ENCODE data around the gene CLSTN2.

The CLSTN2 gene

DNA sequence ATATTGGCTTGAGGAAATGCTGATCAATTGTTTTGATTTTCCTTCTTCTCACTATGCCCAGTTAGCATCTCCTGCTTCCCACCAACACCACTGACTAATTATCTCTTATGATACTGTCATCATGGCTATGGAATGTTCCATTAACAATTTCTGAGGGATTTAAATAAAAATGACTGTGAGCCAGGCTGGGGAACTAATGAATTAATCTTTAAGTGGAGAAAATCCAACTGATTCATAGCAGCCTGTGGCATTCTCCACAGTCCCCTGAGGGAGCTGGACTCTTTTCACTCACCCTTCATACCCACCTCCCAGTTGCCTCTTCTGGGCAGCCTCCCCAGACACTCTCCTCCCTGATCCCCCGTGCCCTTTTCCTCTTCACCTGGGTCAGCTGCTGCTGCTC is 353.6 kb downstream of the CLSTN2 start:
- no peak for DNase-seq (ENCODE audit: low read depth)

DNA sequence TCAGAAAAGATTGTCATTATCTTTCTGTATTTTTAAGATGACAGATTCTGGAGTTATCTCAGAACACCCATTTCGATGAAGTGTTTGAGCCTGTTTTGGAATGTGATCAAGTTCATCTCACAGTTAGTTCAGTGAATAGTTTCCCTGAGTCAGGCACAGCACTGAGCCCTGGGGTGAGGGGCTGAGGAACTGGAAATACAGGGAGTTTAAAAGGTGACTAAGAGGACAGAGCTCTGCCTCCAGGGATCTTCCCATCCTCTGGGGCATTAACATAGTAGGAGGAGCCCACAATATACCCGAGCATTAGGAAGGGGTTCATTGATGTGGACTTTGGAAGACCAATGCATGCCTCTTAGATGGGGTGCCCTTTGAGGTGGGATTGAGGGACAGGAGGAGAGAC is 355.1 kb downstream of the CLSTN2 start:
- DNase-seq (ENCODE audit: low read depth), result no peak

DNA sequence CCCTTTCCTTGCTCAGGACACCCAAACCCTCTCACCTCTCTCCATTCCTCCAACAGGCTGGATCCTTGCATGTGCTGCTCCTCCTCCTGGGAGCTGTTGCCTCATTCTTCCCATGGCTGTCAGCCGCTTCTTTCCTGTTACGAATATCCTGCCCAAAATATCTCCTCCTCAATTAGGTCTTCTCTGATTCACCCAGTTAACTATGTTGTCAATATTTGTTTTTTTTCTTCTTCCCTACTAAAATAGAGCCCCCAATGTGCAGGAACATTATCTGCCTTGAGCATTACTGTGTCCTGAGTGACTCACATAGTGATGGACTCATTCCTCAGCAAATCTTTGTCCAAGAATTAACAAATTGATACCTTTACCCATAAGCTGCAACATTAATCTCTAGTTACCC is 357.2 kb downstream of the CLSTN2 start:
- DNase-seq (ENCODE audit: low read depth), result no peak

DNA sequence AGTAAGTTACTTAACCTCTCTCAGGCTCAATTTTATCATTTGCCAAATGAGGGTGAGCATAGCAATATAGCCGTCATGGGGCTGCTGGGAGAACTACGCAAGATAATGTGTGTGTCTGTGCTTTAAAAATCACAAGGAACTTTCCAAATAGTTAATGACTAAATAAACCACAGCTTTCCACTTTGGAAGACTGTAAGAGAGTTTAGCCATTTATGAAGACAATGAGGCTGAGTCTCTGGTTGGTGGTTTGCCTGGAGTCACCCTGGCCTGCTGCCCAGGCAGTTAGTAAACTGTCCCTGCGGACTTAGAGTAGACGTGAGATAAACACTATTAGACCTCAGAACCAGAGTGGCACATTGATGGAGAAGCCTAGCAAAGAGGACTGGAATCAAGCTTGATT is 357.7 kb downstream of the CLSTN2 start:
- DNase-seq (ENCODE audit: low read depth), result no peak

DNA sequence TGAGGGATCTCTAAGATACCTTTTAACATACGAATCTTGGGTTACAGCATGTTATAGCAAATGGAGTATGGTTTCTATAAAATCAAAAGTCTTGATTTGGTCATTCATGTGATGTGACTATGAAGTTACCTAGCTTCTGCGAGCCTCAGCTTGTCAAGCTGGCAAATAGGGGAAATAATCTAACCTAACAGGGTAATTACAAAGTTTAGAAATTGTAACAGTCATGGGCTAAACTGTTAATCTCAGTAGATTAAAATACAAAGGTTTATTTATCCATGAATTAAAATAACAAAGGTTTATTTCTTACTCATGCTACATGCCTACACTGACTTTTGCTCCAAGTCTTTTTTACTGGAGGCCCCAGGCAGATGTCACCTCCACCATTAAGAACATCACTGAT is 359.1 kb downstream of the CLSTN2 start:
- DNase-seq (ENCODE audit: low read depth), result no peak

DNA sequence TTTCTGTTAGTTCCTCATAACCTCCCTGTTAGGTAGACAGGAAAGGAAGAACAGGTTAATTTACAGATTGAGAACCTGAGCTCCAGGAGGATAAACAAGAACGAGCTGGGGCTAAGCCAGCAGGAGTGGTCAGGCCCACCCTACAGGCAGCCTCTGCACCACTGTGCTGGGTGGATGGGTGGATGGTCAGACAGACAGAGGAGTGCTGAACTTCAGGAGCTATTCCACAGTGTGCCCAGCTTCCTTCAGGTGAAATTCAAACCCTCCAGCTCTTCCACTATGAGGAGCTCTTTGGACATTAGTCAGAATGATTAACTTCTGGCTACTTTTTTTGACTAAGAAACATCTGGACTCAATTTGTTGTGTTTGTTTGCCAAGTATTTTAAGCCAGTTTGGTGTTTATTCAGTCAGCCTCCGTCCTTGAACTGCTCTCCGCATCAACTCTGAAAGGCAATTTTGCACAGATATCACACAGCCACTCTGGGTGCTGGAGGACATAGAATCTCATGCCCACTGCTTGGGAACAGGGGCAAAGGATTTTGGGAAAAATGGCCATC is 361.9 kb downstream of the CLSTN2 start:
- no peak for DNase-seq (ENCODE audit: low read depth)

DNA sequence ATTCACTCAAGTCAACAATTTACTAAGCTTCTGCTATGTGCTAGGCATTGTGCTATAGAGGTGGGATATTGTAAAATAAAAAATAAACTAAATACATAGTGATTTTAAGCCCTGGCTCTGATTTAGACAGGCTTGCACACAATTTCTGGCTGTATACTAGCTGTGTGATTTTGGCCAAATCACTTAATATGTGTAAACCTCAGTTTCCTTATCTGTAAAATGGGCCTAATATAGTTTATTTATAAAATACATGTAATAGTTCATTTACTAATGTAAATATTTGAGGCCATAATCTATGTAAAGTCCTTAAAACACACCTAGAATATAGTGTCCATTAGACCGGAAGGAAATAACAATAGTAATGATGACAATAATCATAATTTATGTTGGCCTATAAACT is 363.1 kb downstream of the CLSTN2 start:
- no peak for DNase-seq (ENCODE audit: low read depth)

DNA sequence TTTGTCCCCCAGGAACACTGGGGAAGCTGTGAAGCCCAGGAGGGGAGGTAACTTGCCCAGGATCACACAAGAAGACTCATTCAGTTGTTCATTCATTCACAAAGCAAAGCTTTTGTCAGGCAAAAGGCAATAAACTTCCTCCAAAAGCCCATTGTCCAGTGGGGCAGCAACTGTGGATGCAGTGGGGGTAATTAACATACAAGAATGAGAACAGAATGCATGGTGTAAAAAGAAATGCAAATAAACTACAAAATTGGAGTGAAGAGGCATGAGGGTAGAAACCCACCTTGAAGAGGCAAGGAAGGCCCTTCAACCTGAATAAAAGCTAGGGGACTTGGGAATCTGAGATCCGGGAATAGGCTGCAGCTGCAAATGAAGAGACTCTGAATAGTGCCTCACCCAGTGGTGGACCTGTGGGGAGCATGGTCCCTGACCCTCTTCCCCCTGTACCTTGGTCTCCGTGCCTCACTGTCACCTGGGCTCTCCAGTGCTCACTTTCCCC is 363.6 kb downstream of the CLSTN2 start:
- DNase-seq (ENCODE audit: low read depth), result no peak

DNA sequence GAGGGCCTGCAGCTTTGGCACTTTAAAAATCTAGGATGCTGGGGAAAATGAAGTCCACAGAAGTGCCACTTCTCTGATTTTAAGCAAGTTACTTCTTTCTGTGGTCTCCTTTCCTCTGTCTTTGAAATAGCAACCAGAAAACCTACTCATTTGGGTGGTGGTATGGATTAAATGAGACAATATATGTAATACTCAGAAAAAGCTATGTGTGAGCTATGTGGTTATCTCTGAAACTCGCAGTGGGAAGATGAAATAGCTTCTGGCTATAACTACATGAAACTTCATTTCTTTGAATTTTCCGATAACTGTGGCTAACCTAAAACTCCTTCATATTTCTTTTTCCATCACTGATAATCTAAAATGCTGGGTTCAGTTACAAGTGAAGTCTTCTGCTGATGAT is 368.9 kb downstream of the CLSTN2 start:
- no peak for DNase-seq (ENCODE audit: low read depth)

DNA sequence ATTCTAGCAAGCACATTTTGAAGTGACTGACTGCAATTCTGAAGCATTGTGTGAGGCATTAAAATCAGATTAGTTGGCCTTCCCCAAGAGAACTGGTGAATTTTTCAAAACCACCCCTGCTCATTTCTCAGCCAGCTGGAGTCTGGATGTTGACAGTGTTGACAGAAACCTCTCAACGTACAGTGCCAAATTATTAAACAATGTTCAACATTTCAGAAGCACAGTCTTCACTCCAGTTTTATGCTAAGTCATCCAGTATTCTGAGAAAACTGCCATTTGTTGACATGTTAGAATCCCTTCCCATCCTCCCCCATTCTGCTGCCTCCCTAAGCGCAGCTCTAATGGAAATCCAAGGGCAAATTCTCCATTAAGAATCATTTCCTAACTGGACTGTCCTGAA is 373.6 kb downstream of the CLSTN2 start:
- no peak for DNase-seq (ENCODE audit: low read depth)

DNA sequence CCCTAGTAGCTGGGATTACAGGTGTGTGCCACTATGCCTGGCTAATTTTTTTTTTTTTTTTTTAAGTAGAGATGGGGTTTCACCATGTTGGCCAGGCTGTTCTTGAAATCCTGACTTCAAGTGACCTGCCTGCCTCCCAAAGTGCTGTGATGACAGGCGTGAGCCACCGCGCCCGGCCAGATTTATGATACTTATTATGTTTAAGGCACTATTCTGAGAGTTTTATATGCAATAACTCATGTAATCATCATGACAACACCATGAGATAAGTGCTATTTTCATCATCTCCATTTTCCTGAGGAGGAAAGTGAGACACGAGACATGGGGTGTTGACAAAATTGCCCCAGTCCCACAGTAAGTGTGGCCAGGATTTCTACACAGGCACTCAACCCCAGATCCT is 376.4 kb downstream of the CLSTN2 start:
- no peak for DNase-seq (ENCODE audit: low read depth)

DNA sequence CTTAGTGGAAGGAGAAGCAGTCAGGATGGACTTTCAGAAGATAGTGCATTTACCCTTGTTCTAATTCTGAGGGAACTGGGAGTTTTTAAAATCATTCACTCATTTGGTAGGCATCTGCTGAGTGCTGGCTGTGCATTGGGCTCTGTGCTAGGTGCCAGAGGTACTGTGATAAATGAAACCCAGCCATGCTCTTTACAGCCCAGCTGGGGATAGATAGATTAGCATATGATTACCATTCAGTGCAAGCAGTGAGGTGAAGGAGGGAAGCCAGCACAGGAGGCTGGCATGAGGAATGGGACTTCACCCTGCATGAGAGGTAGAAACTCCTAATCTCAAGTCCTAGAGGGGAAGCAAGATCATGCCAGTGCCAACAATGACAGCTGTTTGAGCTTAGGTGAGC is 381.0 kb downstream of the CLSTN2 start:
- no peak for DNase-seq (ENCODE audit: low read depth)

DNA sequence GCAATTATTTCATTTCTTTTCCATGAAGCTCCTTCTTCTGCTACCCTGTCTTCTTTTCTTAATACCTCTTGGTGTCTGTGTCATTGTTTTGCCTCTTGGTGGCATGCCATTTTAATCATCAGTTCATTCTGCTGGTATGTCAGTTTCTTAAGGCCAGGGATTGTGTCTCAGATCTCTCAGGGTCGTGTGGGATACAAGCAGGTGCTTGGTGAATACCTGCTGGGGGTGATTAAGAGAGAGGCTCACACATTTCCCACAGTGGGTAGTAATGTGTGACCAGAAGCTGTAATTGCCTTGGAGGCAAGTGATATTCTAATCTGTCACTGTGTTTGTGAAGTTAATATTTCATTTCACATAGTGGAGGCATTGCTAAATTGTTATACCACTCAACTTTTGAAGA is 381.5 kb downstream of the CLSTN2 start:
- no peak for DNase-seq (ENCODE audit: low read depth)

DNA sequence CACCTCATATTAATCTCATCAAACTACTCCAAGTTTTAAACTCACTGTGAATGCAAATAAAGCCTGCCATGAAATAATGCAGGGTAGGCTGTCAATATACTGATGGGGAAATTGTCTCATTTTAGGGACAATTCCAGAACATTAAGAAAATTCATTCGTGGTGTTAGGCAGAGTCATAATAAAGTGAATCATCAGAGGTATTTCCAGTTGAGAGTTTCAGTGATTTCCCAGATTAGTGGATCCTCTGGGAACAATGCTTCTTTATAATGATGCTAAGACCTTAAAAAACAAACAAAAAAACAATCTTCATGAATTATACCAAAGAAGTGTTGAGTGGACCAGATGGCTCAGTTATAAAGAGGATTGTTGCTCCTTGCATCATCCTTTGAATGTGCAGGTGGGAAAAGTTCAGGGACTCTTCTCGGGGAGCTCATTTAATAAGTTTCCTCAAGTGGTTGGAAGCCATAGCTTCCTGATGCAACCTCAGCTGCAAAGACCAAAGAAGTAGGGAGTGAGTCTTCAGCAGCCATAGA is 381.9 kb downstream of the CLSTN2 start:
- DNase-seq (ENCODE audit: low read depth), result no peak

DNA sequence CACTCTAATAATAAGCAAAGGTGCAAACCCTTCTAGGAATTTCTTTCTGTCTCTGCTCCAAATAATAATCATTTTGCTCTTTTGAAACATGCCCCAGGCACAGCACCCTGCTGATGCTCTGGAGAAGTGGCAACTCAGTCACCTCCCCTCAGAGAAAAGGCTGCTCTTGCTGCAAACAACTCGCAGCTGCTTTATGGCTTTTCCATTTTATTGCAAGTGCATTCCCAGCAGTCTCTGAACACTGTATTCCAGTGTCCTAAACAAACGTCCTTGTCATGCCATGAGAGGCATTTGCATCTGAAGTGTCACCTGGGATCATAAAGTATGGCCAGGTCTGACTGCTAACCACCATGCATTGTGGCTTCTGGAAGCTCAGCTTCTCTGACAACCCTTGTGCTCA is 384.8 kb downstream of the CLSTN2 start:
- DNase-seq (ENCODE audit: low read depth), result no peak

DNA sequence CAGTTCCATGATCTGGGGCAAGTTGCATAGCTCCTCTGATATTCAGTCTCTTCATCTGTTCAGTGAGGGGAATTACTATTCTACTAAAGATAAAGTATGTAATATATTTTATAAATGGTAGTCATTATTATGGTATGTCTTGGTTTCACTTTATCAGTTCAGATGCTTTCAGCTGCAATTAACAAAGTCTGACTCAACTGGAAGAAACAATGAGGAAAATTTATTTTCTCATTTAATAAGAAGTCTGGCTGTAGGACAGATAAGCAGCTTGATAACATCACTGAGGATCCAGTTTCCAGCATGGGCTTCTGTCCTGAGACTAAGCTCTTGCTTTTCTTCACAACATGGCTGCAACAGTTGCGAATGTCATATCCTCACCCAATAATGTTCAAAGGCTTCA is 388.6 kb downstream of the CLSTN2 start:
- no peak for DNase-seq (ENCODE audit: low read depth)

DNA sequence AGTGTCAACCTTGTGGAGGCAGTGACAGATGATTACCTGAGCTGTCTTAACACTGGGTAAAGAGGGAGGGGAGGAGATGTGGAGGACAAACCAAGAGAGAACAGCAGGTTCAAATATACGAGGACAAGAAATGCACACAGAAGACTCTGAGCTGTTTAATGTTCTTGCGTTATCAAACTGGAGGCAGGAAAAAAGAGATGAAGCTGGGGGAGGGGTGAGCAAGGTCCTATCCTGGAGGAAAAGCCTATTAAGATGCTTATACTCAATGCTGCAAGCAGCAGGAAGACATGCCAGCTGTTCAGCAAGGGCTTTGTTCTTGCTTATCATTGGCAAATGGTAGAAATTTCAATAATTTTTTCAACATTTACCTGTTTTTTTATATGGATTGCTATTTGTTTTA is 397.1 kb downstream of the CLSTN2 start:
- no peak for DNase-seq (ENCODE audit: low read depth)

DNA sequence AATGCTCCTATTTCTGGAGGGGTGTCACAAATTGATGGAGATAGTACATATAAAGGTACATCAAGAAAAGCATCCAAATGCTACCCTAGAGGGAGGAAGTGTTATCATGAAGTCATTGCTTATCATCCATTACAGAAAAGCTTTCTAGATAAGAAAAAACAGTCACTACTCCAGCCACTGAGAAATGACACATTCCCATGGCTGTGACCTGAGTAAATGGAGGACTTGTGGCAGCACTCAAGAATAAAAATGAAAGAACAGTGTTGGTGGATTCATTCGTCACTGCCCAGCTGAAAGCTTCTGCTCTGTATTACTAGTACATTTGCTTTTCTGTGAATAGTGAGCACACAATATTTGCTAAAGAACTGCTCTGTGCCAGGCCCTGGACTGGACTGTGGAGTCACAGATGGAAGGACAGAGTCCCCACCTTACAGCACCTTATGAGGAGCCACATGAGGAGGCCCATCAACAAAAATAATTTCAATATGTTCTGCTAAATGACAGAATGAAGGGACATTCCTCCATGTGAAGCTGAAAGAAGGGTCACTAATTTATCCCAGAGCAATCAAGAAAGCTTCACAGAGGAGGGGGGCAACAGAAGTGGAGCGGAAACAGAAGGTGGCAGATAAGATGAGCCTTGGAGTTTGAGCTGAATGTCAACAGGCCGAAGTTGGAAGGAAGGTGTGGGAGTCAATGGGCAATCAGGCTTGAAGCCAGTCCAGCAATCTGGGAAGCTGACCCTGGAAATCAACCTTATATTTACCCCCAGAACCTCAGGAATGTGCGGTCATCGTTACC is 399.3 kb downstream of the CLSTN2 start:
- DNase-seq (ENCODE audit: low read depth), result no peak

DNA sequence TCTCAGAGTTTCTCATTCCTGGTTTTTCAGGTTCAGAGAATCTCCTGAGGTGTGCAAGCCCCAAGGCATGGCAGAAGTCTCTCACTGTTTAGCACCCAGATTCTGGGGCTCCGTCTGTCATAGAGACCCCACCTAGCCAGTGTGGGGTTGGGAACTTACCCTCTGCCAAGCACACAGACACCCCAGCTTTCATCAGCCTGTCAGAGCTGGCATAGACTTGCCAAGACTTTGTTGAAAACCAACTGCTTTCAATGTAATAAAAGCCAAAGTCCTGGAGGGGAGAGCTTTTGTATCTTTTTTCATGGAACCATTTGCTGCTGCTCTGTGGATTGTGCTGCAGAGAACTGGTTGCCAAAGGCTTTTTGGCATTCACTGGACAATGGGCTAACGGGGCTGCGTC is 401.5 kb downstream of the CLSTN2 start:
- no peak for DNase-seq (ENCODE audit: low read depth)

DNA sequence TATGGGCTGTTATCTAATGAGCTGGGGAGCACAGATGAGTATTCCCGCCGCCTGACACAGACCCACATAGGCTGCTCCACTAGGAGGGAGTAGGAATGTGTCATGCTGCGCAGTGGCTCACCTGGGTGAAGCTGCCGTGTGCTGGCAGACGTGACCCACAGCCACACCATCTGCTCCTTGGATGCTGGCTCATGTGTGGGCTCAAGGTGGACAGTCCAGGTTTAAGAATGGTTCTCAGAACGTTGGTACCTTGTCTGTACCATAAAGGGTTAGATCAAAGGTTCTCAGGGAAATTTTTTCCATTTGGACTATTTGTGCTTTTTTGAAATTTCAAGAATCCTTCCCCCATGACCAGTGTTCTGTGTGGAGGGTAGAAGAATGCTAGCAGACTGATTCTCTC is 403.9 kb downstream of the CLSTN2 start:
- no peak for DNase-seq (ENCODE audit: low read depth)

DNA sequence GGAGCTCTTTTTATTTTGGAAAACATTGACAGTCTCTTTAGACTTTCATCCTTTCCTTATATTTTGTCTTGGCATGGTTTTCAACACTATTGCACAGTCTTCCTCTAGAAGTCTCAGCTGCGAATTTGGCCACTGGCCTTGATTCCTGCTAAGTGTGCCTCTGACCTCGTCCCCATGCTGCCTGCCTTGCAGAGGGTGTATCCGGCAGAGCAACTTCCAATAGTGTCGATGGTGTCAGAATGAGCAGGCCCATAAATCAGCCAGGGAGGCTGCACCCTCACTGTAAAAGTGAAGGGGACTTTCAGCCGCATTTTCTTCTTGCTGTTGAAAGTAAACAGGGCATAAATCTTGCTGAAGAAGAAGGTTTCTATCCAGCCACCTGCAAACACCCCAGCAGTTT is 406.2 kb downstream of the CLSTN2 start:
- no peak for DNase-seq (ENCODE audit: low read depth)

DNA sequence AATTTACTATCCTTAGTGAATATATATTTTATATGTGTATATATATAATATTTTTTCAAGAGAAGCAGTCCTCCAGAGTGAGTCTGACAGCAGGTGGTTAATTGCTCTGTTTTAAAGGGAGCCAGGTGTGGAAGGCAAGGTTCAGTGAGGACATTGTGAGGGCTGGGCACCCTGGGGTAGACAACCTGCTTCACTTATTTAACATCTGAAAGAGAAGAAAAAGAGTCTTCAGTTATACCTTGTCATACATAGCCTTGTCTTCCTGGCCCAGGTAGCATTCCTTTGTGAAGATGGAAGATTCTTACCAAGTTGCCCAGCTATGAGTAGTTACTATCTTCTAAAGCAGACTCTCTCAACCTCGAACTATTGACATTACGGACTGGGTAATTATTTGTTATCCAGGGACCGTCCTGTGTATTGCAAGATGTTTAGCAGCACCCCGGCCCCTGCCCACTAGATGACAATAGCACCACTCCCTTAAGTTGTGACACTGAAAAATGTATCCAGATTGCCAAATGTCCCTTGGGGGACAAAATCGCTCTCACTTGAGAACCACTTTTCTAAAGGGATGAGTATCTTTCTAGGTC is 406.9 kb downstream of the CLSTN2 start:
- no peak for DNase-seq (ENCODE audit: low read depth)

DNA sequence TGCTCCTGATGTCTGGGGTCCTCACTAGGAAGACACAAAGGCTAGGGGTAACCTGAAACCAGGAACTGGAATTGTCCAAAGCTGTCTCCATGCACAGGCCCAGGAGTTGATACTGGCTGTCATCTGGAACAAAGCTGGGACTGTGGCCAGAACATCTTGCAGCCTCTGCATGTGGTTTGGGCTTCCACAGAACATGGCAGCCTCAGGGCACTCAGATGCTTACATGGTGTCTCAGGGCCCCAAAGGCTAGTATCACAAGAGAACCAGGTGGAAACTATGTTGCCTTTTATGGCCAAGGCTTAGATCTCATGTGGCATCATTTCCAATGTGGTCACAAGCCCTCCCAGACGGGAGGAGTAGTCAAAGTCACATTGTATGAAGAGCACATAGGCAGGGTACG is 407.7 kb downstream of the CLSTN2 start:
- no peak for DNase-seq (ENCODE audit: low read depth)
